Activated CD4-positive, alpha-beta T cell treated with anti-CD3 and anti-CD28 coated beads for 48 hours (primary cell): ENCODE data around the gene LGR6.
"Not testable (repeated sequence)": the region's sequence is repeated elsewhere in the genome, so short reads cannot be mapped to it uniquely, and the experiment has no call there.

ENCODE experiments used
- DNase-seq: peaks from one replicate; pipeline ENCODE4 v3.0.0-alpha.2; 2020

The LGR6 gene

GRCh38 chr1:202179828-202180750 is 13.5 kb upstream of the LGR6 start:
- no peak for DNase-seq

GRCh38 chr1:202180751-202181139 is 12.9 kb upstream of the LGR6 start:
- DNase-seq, result not testable (repeated sequence)

- DNase-seq, result no peak
Measured at GRCh38 chr1:202181586-202181985, 12.0 kb upstream of the LGR6 start.

GRCh38 chr1:202182040-202182877 is 11.3 kb upstream of the LGR6 start:
- DNase-seq, result no peak

GRCh38 chr1:202184750-202185460 is 8.7 kb upstream of the LGR6 start:
- DNase-seq, result peak; percentile 87

GRCh38 chr1:202186327-202186726 is 7.3 kb upstream of the LGR6 start:
- DNase-seq, result no peak

- DNase-seq, result no peak
Measured at GRCh38 chr1:202187041-202187671, 6.4 kb upstream of the LGR6 start.

GRCh38 chr1:202187697-202188407 is 5.7 kb upstream of the LGR6 start:
- DNase-seq, result no peak

- DNase-seq, result peak; percentile 88
Measured at GRCh38 chr1:202189001-202189790, 4.4 kb upstream of the LGR6 start.

- DNase-seq, result no peak
Measured at GRCh38 chr1:202189918-202190715, 3.5 kb upstream of the LGR6 start.

GRCh38 chr1:202191391-202191790 is 2.2 kb upstream of the LGR6 start:
- DNase-seq, result not testable (repeated sequence)

- DNase-seq, result peak; percentile 68
Measured at GRCh38 chr1:202192770-202193613, 607 bp upstream of the LGR6 start.

- DNase-seq, result no peak
Measured at GRCh38 chr1:202194328-202194648, 689 bp downstream of the LGR6 start.

- DNase-seq, result no peak
Measured at GRCh38 chr1:202197653-202198365, 4.2 kb downstream of the LGR6 start.

- DNase-seq, result no peak
Measured at GRCh38 chr1:202198366-202198724, 4.7 kb downstream of the LGR6 start.

- DNase-seq, result no peak
Measured at GRCh38 chr1:202199040-202199889, 5.7 kb downstream of the LGR6 start.

- no peak for DNase-seq
Measured at GRCh38 chr1:202200112-202200548, 6.5 kb downstream of the LGR6 start.

- no peak for DNase-seq
Measured at GRCh38 chr1:202200669-202201068, 7.1 kb downstream of the LGR6 start.
